ENCODE data around the gene LRRC37A2. TPM values are rescaled to one million over a fixed set of nuclear protein-coding genes. Genes with fewer than 3 reads are reported as not detected.
"Not testable (repeated sequence)": the region's sequence is repeated elsewhere in the genome, so short reads cannot be mapped to it uniquely, and the experiment has no call there.

LRRC37A2 gene
- total RNA-seq, 1 experiment from 2014 or later, result 8.1 TPM

- POLR2A ChIA-PET; ATAC-seq; H3K9me3 ChIP-seq (ENCODE audit: control insufficient read depth, insufficient read depth, low read depth, low read length); CTCF ChIA-PET; H3K36me3 ChIP-seq (ENCODE audit: control insufficient read depth, insufficient read depth, low read length); H3K4me1 ChIP-seq (ENCODE audit: control insufficient read depth, insufficient read depth, low read length); H3K27me3 ChIP-seq (ENCODE audit: control insufficient read depth, insufficient read depth, low read length); H3K4me3 ChIP-seq (ENCODE audit: low read depth in 2 of 2, low read length in 2 of 2); intact Hi-C loops (cut with micrococcal nuclease; ENCODE audit: unreplicated experiment); DNase-seq (ENCODE audit: low read depth, low spot score); H3K27ac ChIP-seq (ENCODE audit: low read length); in situ Hi-C loops (cut with HindIII; ENCODE audit: low pct_unique_long_range_greater_than_20kb, low sequenced_read_pairs): not testable (repeated sequence)
- TSS peak; percentile 43 for BruUV-seq (replicated peaks)
These were observed 86.2 kb downstream of the LRRC37A2 start for GRCh38 chr17:46598344-46598931.

- BruUV-seq (replicated peaks); H3K27me3 ChIP-seq (ENCODE audit: control insufficient read depth, insufficient read depth, low read length); ATAC-seq; in situ Hi-C loops (cut with HindIII; ENCODE audit: low pct_unique_long_range_greater_than_20kb, low sequenced_read_pairs); POLR2A ChIA-PET; H3K27ac ChIP-seq (ENCODE audit: low read length); H3K9me3 ChIP-seq (ENCODE audit: control insufficient read depth, insufficient read depth, low read depth, low read length); H3K36me3 ChIP-seq (ENCODE audit: control insufficient read depth, insufficient read depth, low read length); H3K4me1 ChIP-seq (ENCODE audit: control insufficient read depth, insufficient read depth, low read length); intact Hi-C loops (cut with micrococcal nuclease; ENCODE audit: unreplicated experiment); DNase-seq (ENCODE audit: low read depth, low spot score); CTCF ChIA-PET; H3K4me3 ChIP-seq (ENCODE audit: low read depth in 2 of 2, low read length in 2 of 2): not testable (repeated sequence)
These were observed 88.5 kb downstream of the LRRC37A2 start for GRCh38 chr17:46600767-46601166.

- BruUV-seq (replicated peaks); CTCF ChIA-PET; H3K9me3 ChIP-seq (ENCODE audit: control insufficient read depth, insufficient read depth, low read depth, low read length); ATAC-seq; H3K27ac ChIP-seq (ENCODE audit: low read length); POLR2A ChIA-PET; H3K36me3 ChIP-seq (ENCODE audit: control insufficient read depth, insufficient read depth, low read length); H3K4me1 ChIP-seq (ENCODE audit: control insufficient read depth, insufficient read depth, low read length); intact Hi-C loops (cut with micrococcal nuclease; ENCODE audit: unreplicated experiment); in situ Hi-C loops (cut with HindIII; ENCODE audit: low pct_unique_long_range_greater_than_20kb, low sequenced_read_pairs); DNase-seq (ENCODE audit: low read depth, low spot score); H3K4me3 ChIP-seq (ENCODE audit: low read depth in 2 of 2, low read length in 2 of 2); H3K27me3 ChIP-seq (ENCODE audit: control insufficient read depth, insufficient read depth, low read length): not testable (repeated sequence)
These were observed 90.9 kb downstream of the LRRC37A2 start for GRCh38 chr17:46603125-46603524.

Other genes starting within 250 kb of the LRRC37A2 start
- 2.7 TPM for gene LRRC37A, start 217.3 kb upstream of the LRRC37A2 start, total RNA-seq (2021; ENCODE audit: unreplicated experiment)
- 12.7 TPM for gene ARL17B, start 150.7 kb upstream of the LRRC37A2 start, total RNA-seq (2021; ENCODE audit: unreplicated experiment)
- gene ARL17A, start 67.2 kb downstream of the LRRC37A2 start, total RNA-seq (2021; ENCODE audit: unreplicated experiment), result 12.5 TPM
- 56.5 TPM for gene NSF, start 78.2 kb downstream of the LRRC37A2 start, total RNA-seq (2021; ENCODE audit: unreplicated experiment)